Endothelial cell of umbilical vein (primary cell): ENCODE data around the gene SAT1.
A peak's percentile ranks its signal among the peaks of the same experiment; 100 is the strongest.

ENCODE experiments used
- EZH2 ChIP-seq: IDR thresholded peaks from 2 replicates; pipeline ENCODE4 v1.6.1; 2012; ENCODE audit warnings: borderline replicate concordance, low read depth, mild to moderate bottlenecking, moderate library complexity, low read length, inconsistent platforms; ENCODE audit not compliant: severe bottlenecking
- FOS ChIP-seq: IDR thresholded peaks from 2 replicates; pipeline ENCODE4 v1.6.1; 2011; ENCODE audit warnings: mild to moderate bottlenecking, low read length, moderate library complexity, borderline replicate concordance; ENCODE audit not compliant: insufficient read depth
- JUN ChIP-seq: IDR thresholded peaks from 2 replicates; pipeline ENCODE4 v1.6.1; 2011; ENCODE audit warnings: borderline replicate concordance, low read depth; ENCODE audit not compliant: insufficient read length, insufficient read depth
- POLR2A ChIP-seq: IDR thresholded peaks from 2 replicates; pipeline ENCODE4 v1.6.1; 2012; ENCODE audit warnings: low read depth, mild to moderate bottlenecking, control low read depth, low read length
- POLR2AphosphoS5 ChIP-seq: IDR thresholded peaks from 2 replicates; pipeline ENCODE4 v1.6.1; 2012; ENCODE audit warnings: low read depth, mild to moderate bottlenecking, control low read depth, low read length, moderate library complexity; ENCODE audit not compliant: insufficient read depth
- TF ChIP-seq, protein P1 (sequence below), 2 donors: IDR thresholded peaks; 1 replicate in 1 of 2; 2 replicates in 1 of 2; pipeline ENCODE4 v1.5.1; 2011; ENCODE audit warnings: low read length in 2 of 2, mild to moderate bottlenecking in 2 of 2, moderate library complexity in 2 of 2, control low read depth in 1 of 2, inconsistent platforms in 1 of 2, low read depth in 1 of 2; ENCODE audit not compliant: insufficient read depth in 1 of 2; ENCODE audit errors: extremely low read depth in 1 of 2
- TF ChIP-seq, protein P2 (sequence below): IDR thresholded peaks from 2 replicates; pipeline ENCODE4 v1.6.1; 2011; ENCODE audit not compliant: insufficient read depth, insufficient read length

DNA sequence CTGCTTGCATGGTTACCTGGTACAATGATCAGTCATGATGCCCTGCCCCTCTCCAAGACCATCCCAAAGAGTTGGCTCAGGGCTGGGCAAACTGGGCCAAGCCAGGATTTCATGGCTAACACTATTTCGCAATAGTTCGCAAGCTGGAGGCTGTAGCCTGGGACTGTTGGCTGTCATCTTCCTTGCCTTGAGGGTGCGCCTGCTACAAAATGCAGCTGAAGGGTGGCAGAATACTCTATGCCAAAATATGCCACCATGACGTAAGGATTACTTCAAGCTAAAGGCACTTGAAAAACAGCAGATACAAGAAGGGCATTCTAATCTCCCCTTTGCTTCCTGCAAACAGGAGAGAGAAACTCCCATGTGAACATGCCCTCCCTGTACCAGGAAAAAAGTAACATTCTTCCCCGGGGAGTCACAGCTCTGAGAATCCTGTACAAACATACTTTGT is 21.0 kb downstream of the SAT1 start:
- TF ChIP-seq, protein P1, sequence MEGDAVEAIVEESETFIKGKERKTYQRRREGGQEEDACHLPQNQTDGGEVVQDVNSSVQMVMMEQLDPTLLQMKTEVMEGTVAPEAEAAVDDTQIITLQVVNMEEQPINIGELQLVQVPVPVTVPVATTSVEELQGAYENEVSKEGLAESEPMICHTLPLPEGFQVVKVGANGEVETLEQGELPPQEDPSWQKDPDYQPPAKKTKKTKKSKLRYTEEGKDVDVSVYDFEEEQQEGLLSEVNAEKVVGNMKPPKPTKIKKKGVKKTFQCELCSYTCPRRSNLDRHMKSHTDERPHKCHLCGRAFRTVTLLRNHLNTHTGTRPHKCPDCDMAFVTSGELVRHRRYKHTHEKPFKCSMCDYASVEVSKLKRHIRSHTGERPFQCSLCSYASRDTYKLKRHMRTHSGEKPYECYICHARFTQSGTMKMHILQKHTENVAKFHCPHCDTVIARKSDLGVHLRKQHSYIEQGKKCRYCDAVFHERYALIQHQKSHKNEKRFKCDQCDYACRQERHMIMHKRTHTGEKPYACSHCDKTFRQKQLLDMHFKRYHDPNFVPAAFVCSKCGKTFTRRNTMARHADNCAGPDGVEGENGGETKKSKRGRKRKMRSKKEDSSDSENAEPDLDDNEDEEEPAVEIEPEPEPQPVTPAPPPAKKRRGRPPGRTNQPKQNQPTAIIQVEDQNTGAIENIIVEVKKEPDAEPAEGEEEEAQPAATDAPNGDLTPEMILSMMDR (IDR thresholded peaks at IDR 0.05; ENCODE audit: extremely low read depth in 1 of 2, insufficient read depth in 1 of 2, low read depth in 1 of 2, low read length in 2 of 2), result no peak
- TF ChIP-seq POLR2AphosphoS5 (peak; percentile 54), POLR2A (no peak), EZH2 (no peak), FOS (peak; percentile 11), JUN (peak; percentile 72)
- TF ChIP-seq, protein P2, sequence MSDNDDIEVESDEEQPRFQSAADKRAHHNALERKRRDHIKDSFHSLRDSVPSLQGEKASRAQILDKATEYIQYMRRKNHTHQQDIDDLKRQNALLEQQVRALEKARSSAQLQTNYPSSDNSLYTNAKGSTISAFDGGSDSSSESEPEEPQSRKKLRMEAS, result no peak
